ENCODE results near the gene STON2. TPM values are rescaled to one million over a fixed set of nuclear protein-coding genes. Genes with fewer than 3 reads are reported as not detected.

STON2 gene
- total RNA-seq, 1 experiment from 2014 or later = 26.9 TPM

GRCh38 chr14:81301813-81302212 lies 98.3 kb downstream of the STON2 start:
- DNase-seq = no peak
- H3K36me3 ChIP-seq (replicated peaks; ENCODE audit: control insufficient read depth, insufficient read depth, low read length) = no peaks in the 10 kb centered on the region
- H3K4me3 ChIP-seq (ENCODE audit: insufficient read depth, low read depth, low read length) = no peak overlapping the region
- no peaks in the 10 kb centered on the region for H3K27me3 ChIP-seq (ENCODE audit: control insufficient read depth, insufficient read depth, low read length)

- Histone ChIP-seq H3K4me3 (ENCODE audit: insufficient read depth, low read depth, low read length) (no peak overlapping the region), H3K36me3 (replicated peaks; ENCODE audit: control insufficient read depth, insufficient read depth, low read length) (no peaks in the 10 kb centered on the region), H3K27me3 (ENCODE audit: control insufficient read depth, insufficient read depth, low read length) (no peaks in the 10 kb centered on the region)
- DNase-seq = no peak
Measured at GRCh38 chr14:81301371-81301770, 98.8 kb downstream of the STON2 start.

- no peak for DNase-seq
- no peak overlapping the region for H3K4me3 ChIP-seq (ENCODE audit: insufficient read depth, low read depth, low read length)
- no peaks in the 10 kb centered on the region for H3K27me3 ChIP-seq (ENCODE audit: control insufficient read depth, insufficient read depth, low read length)
- H3K36me3 ChIP-seq (replicated peaks; ENCODE audit: control insufficient read depth, insufficient read depth, low read length) = no peaks in the 10 kb centered on the region
Measured at GRCh38 chr14:81298911-81299310, 101.2 kb downstream of the STON2 start.

- Histone ChIP-seq H3K36me3 (replicated peaks; ENCODE audit: control insufficient read depth, insufficient read depth, low read length) (no peaks in the 10 kb centered on the region), H3K4me3 (ENCODE audit: insufficient read depth, low read depth, low read length) (no peak overlapping the region), H3K27me3 (ENCODE audit: control insufficient read depth, insufficient read depth, low read length) (no peaks in the 10 kb centered on the region)
- DNase-seq = no peak
Measured at GRCh38 chr14:81298122-81298521, 102.0 kb downstream of the STON2 start.

- H3K27me3 ChIP-seq (ENCODE audit: control insufficient read depth, insufficient read depth, low read length) = no peaks in the 10 kb centered on the region
- no peak overlapping the region for H3K4me3 ChIP-seq (ENCODE audit: insufficient read depth, low read depth, low read length)
- no peak for DNase-seq
- no peaks in the 10 kb centered on the region for H3K36me3 ChIP-seq (replicated peaks; ENCODE audit: control insufficient read depth, insufficient read depth, low read length)
Measured at GRCh38 chr14:81295958-81296923, 103.9 kb downstream of the STON2 start.

GRCh38 chr14:81289516-81289915 lies 110.6 kb downstream of the STON2 start:
- no peak for DNase-seq
- no peak overlapping the region for H3K4me3 ChIP-seq (ENCODE audit: insufficient read depth, low read depth, low read length)
- H3K36me3 ChIP-seq (replicated peaks; ENCODE audit: control insufficient read depth, insufficient read depth, low read length) = no peaks in the 10 kb centered on the region
- H3K27me3 ChIP-seq (ENCODE audit: control insufficient read depth, insufficient read depth, low read length) = no peaks in the 10 kb centered on the region

GRCh38 chr14:81286574-81287370 lies 113.4 kb downstream of the STON2 start:
- no peak for DNase-seq
- H3K27me3 ChIP-seq (ENCODE audit: control insufficient read depth, insufficient read depth, low read length) = no peaks in the 10 kb centered on the region
- H3K4me3 ChIP-seq (ENCODE audit: insufficient read depth, low read depth, low read length) = no peak overlapping the region
- H3K36me3 ChIP-seq (replicated peaks; ENCODE audit: control insufficient read depth, insufficient read depth, low read length) = no peaks in the 10 kb centered on the region

GRCh38 chr14:81285245-81285644 lies 114.9 kb downstream of the STON2 start:
- Histone ChIP-seq H3K4me3 (ENCODE audit: insufficient read depth, low read depth, low read length) (no peak overlapping the region), H3K36me3 (replicated peaks; ENCODE audit: control insufficient read depth, insufficient read depth, low read length) (no peaks in the 10 kb centered on the region)
- DNase-seq = no peak

GRCh38 chr14:81281332-81281731 lies 118.8 kb downstream of the STON2 start:
- no peak overlapping the region for H3K4me3 ChIP-seq (ENCODE audit: insufficient read depth, low read depth, low read length)
- no peaks in the 10 kb centered on the region for H3K27me3 ChIP-seq (ENCODE audit: control insufficient read depth, insufficient read depth, low read length)
- H3K36me3 ChIP-seq (replicated peaks; ENCODE audit: control insufficient read depth, insufficient read depth, low read length) = no peaks in the 10 kb centered on the region; the same call in 1 of the 2 replicates
- DNase-seq = no peak

More at GRCh38 chr14:81285245-81285644, 114.9 kb downstream of the STON2 start:
- no peaks in the 10 kb centered on the region for H3K27me3 ChIP-seq (ENCODE audit: control insufficient read depth, insufficient read depth, low read length)

GRCh38 chr14:81280136-81280791 lies 119.9 kb downstream of the STON2 start:
- Histone ChIP-seq H3K36me3 (replicated peaks; ENCODE audit: control insufficient read depth, insufficient read depth, low read length) (no peaks in the 10 kb centered on the region; the same call in none of the 2 replicates), H3K27me3 (ENCODE audit: control insufficient read depth, insufficient read depth, low read length) (no peaks in the 10 kb centered on the region), H3K4me3 (ENCODE audit: insufficient read depth, low read depth, low read length) (no peak overlapping the region)
- DNase-seq = no peak

- H3K36me3 ChIP-seq (replicated peaks; ENCODE audit: control insufficient read depth, insufficient read depth, low read length) = no peaks in the 10 kb centered on the region; the same call in none of the 2 replicates
- H3K4me3 ChIP-seq (ENCODE audit: insufficient read depth, low read depth, low read length) = no peak overlapping the region
Measured at GRCh38 chr14:81277096-81277495, 123.0 kb downstream of the STON2 start.

GRCh38 chr14:81276073-81277069 lies 123.8 kb downstream of the STON2 start:
- H3K36me3 ChIP-seq (replicated peaks; ENCODE audit: control insufficient read depth, insufficient read depth, low read length) = no peaks in the 10 kb centered on the region; the same call in none of the 2 replicates
- no peaks in the 10 kb centered on the region for H3K27me3 ChIP-seq (ENCODE audit: control insufficient read depth, insufficient read depth, low read length)
- H3K4me3 ChIP-seq (ENCODE audit: insufficient read depth, low read depth, low read length) = no peak overlapping the region
- no peak for DNase-seq

More at GRCh38 chr14:81277096-81277495, 123.0 kb downstream of the STON2 start:
- no peaks in the 10 kb centered on the region for H3K27me3 ChIP-seq (ENCODE audit: control insufficient read depth, insufficient read depth, low read length)
- no peak for DNase-seq

GRCh38 chr14:81275305-81276072 lies 124.6 kb downstream of the STON2 start:
- no peak for DNase-seq
- Histone ChIP-seq H3K4me3 (ENCODE audit: insufficient read depth, low read depth, low read length) (no peak overlapping the region), H3K36me3 (replicated peaks; ENCODE audit: control insufficient read depth, insufficient read depth, low read length) (no peaks in the 10 kb centered on the region; the same call in none of the 2 replicates), H3K27me3 (ENCODE audit: control insufficient read depth, insufficient read depth, low read length) (no peaks in the 10 kb centered on the region)
